ENCODE measurements around the gene ARID1A. TPM values are rescaled to one million over a fixed set of nuclear protein-coding genes. Genes with fewer than 3 reads are reported as not detected.

Gene ARID1A
- total RNA-seq, 4 donors from 2014 or later: 22.3 to 51.0 (median 35.0) TPM

GRCh38 chr1:26811708-26812107 lies 115.9 kb downstream of the ARID1A start:
- DNase-seq (no peak), ATAC-seq (no peak)
- Histone ChIP-seq H3K27ac (no peak overlapping the region), H3K9me3 (no peaks in the 10 kb centered on the region), H3K36me3 (no peaks in the 10 kb centered on the region), H3K4me3 (no peak overlapping the region), H3K4me1 (no peaks in the 10 kb centered on the region), H3K27me3 (no peaks in the 10 kb centered on the region)
- in situ Hi-C loops (cut with MboI; ENCODE audit: low sequenced_read_pairs in 4 of 4) (no loop called here), intact Hi-C loops (cut with DNase I; ENCODE audit: low total_unique reads) (loop anchor here (5.0 kb wide), 1 partner anchor 66 kb away; no protein-coding TSS in a partner anchor)
- TF ChIP-seq CTCF (IDR thresholded peaks at IDR 0.05 in 4 of 5, conservative IDR thresholded peaks at IDR 0.05 in 1 of 5) (no peak), POLR2A (IDR thresholded peaks at IDR 0.05) (no peak)

- in situ Hi-C loops (cut with MboI; ENCODE audit: low sequenced_read_pairs in 4 of 4): no loop called here
Measured at GRCh38 chr1:26814377-26814776, 118.6 kb downstream of the ARID1A start.

GRCh38 chr1:26814893-26815292 lies 119.1 kb downstream of the ARID1A start:
- no peak overlapping the region for H3K4me3 ChIP-seq
- H3K4me1 ChIP-seq: no peaks in the 10 kb centered on the region
- DNase-seq (no peak), ATAC-seq (no peak)
- no peaks in the 10 kb centered on the region for H3K36me3 ChIP-seq
- in situ Hi-C loops (cut with MboI; ENCODE audit: low sequenced_read_pairs in 4 of 4) (no loop called here), intact Hi-C loops (cut with DNase I; ENCODE audit: low total_unique reads) (loop anchor here (5.0 kb wide), 1 partner anchor 62 kb away; no protein-coding TSS in a partner anchor)
- H3K27ac ChIP-seq: no peak overlapping the region
- H3K27me3 ChIP-seq: no peaks in the 10 kb centered on the region
- H3K9me3 ChIP-seq: no peaks in the 10 kb centered on the region
- TF ChIP-seq CTCF (IDR thresholded peaks at IDR 0.05 in 4 of 5, conservative IDR thresholded peaks at IDR 0.05 in 1 of 5): no peak
- TF ChIP-seq POLR2A (IDR thresholded peaks at IDR 0.05): no peak

More at GRCh38 chr1:26814377-26814776, 118.6 kb downstream of the ARID1A start:
- Histone ChIP-seq H3K27me3 (no peaks in the 10 kb centered on the region), H3K9me3 (no peaks in the 10 kb centered on the region), H3K36me3 (no peaks in the 10 kb centered on the region), H3K4me1 (no peaks in the 10 kb centered on the region), H3K27ac (no peak overlapping the region), H3K4me3 (no peak overlapping the region)
- intact Hi-C loops (cut with DNase I; ENCODE audit: low total_unique reads): loop anchor here (5.0 kb wide), 1 partner anchor 63 kb away; no protein-coding TSS in a partner anchor
- DNase-seq (no peak), ATAC-seq (no peak)
- TF ChIP-seq CTCF (IDR thresholded peaks at IDR 0.05 in 4 of 5, conservative IDR thresholded peaks at IDR 0.05 in 1 of 5): no peak
- no peak for TF ChIP-seq POLR2A (IDR thresholded peaks at IDR 0.05)

GRCh38 chr1:26820784-26821269 lies 125.0 kb downstream of the ARID1A start:
- Histone ChIP-seq H3K27me3 (no peaks in the 10 kb centered on the region), H3K27ac (no peak overlapping the region)
- intact Hi-C loops (cut with DNase I; ENCODE audit: low total_unique reads): no loop called here

More at GRCh38 chr1:26820784-26821269, 125.0 kb downstream of the ARID1A start:
- Histone ChIP-seq H3K4me3 (no peak overlapping the region), H3K4me1 (peaks cover 0 to 2% of the 10 kb centered on the region in 2 donors), H3K36me3 (no peaks in the 10 kb centered on the region), H3K9me3 (no peaks in the 10 kb centered on the region)
- ATAC-seq (no peak), DNase-seq (no peak)
- in situ Hi-C loops (cut with MboI; ENCODE audit: low sequenced_read_pairs in 4 of 4): no loop called here
- no peak for TF ChIP-seq POLR2A (IDR thresholded peaks at IDR 0.05)
- no peak for TF ChIP-seq CTCF (IDR thresholded peaks at IDR 0.05 in 4 of 5, conservative IDR thresholded peaks at IDR 0.05 in 1 of 5)

Data from gastrocnemius medialis (tissue), 4 donors.